ENCODE data around the gene NLGN3.

Gene NLGN3

GRCh38 chrX:71144651-71145050 is at the start of gene NLGN3:
TSS of gene NLGN3 (plus strand) at chrX:71144841. CDS start at chrX:71147750, 2,909 bp downstream.
- DNase-seq, result no peak

- no peak for DNase-seq
These were observed 49.6 kb upstream of the NLGN3 start for GRCh38 chrX:71095033-71095432.

- peak; percentile 64 for DNase-seq
These were observed 49.1 kb upstream of the NLGN3 start, which contains the start of gene FOXO4 for GRCh38 chrX:71095555-71095980. TSS of gene FOXO4 (plus strand) at chrX:71095851. CDS start at chrX:71096529, 678 bp downstream.

GRCh38 chrX:71095981-71096759 is 48.5 kb upstream of the NLGN3 start:
- DNase-seq, result peak; percentile 3

GRCh38 chrX:71096760-71097032 is 47.9 kb upstream of the NLGN3 start:
- no peak for DNase-seq

GRCh38 chrX:71098302-71098701 is 46.3 kb upstream of the NLGN3 start:
- DNase-seq, result no peak

GRCh38 chrX:71098951-71099506 is 45.6 kb upstream of the NLGN3 start:
- DNase-seq, result no peak

- DNase-seq, result no peak
These were observed 44.9 kb upstream of the NLGN3 start for GRCh38 chrX:71099736-71100135.

GRCh38 chrX:71100581-71101505 is 43.8 kb upstream of the NLGN3 start:
- DNase-seq, result no peak

- no peak for DNase-seq
These were observed 42.3 kb upstream of the NLGN3 start for GRCh38 chrX:71102292-71102691.

- DNase-seq, result no peak
These were observed 41.3 kb upstream of the NLGN3 start for GRCh38 chrX:71103110-71103983.

- DNase-seq, result no peak
These were observed 39.0 kb upstream of the NLGN3 start for GRCh38 chrX:71105628-71106027.

- DNase-seq, result no peak
These were observed 38.2 kb upstream of the NLGN3 start, which contains the start of gene CXorf65 for GRCh38 chrX:71106427-71106826. TSS of gene CXorf65 (minus strand) at chrX:71106740. CDS start at chrX:71106556, 184 bp downstream.

- DNase-seq, result no peak
These were observed 37.4 kb upstream of the NLGN3 start for GRCh38 chrX:71107245-71107644.

GRCh38 chrX:71107762-71108360 is 36.8 kb upstream of the NLGN3 start:
- no peak for DNase-seq

- no peak for DNase-seq
These were observed 35.6 kb upstream of the NLGN3 start for GRCh38 chrX:71109051-71109450.

- no peak for DNase-seq
These were observed 33.3 kb upstream of the NLGN3 start, which contains the start of gene IL2RG for GRCh38 chrX:71111141-71111843. TSS of gene IL2RG (minus strand) at chrX:71111577. CDS start at chrX:71111539, 38 bp downstream.

- no peak for DNase-seq
These were observed 32.7 kb upstream of the NLGN3 start for GRCh38 chrX:71111921-71112431.

GRCh38 chrX:71117358-71117757 is 27.3 kb upstream of the NLGN3 start:
- no peak for DNase-seq

GRCh38 chrX:71118032-71118984 is 26.3 kb upstream of the NLGN3 start, which contains the start of gene MED12:
TSS of gene MED12 (plus strand) at chrX:71118596. CDS start at chrX:71118755, 159 bp downstream.
- peak; percentile 48 for DNase-seq

Measured in DMS79 (cell line).